ENCODE data around the gene NTN1.
"Not testable (repeated sequence)": the region's sequence is repeated elsewhere in the genome, so short reads cannot be mapped to it uniquely, and the experiment has no call there.

The NTN1 gene

GRCh38 chr17:9106278-9106677 is 85.0 kb downstream of the NTN1 start:
- DNase-seq; in situ Hi-C loops (cut with HindIII; ENCODE audit: low pct_ligation_motif_present, low pct_unique_long_range_greater_than_20kb, low sequenced_read_pairs): not testable (repeated sequence)

DNA sequence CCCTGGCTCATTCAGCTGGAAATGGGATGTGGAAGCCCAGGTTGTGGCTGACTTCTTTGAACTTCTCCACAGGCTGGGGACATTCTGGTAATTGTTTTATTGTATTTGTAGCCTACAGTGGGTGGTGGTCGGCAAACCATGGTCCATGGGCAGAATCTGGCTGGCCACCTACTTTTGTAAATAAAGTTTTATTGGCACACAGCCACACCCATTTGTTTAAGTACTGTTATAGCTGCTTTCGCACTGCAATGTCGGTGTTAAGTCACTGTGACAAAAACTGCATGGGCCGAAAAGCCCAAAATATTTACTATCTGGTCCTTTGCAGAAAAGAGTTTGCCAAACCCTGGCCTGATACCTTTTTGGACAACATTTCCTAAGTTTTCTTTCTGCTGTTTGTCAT is 86.2 kb downstream of the NTN1 start:
- in situ Hi-C loops (cut with HindIII; ENCODE audit: low pct_ligation_motif_present, low pct_unique_long_range_greater_than_20kb, low sequenced_read_pairs), result no loop called here
- no peak for DNase-seq

- DNase-seq, result no peak
- in situ Hi-C loops (cut with HindIII; ENCODE audit: low pct_ligation_motif_present, low pct_unique_long_range_greater_than_20kb, low sequenced_read_pairs), result no loop called here
These were observed 86.8 kb downstream of the NTN1 start for GRCh38 chr17:9108146-9108545.

GRCh38 chr17:9109933-9110332 is 88.6 kb downstream of the NTN1 start:
- no peak for DNase-seq
- in situ Hi-C loops (cut with HindIII; ENCODE audit: low pct_ligation_motif_present, low pct_unique_long_range_greater_than_20kb, low sequenced_read_pairs), result no loop called here

GRCh38 chr17:9110501-9110900 is 89.2 kb downstream of the NTN1 start:
- in situ Hi-C loops (cut with HindIII; ENCODE audit: low pct_ligation_motif_present, low pct_unique_long_range_greater_than_20kb, low sequenced_read_pairs), result no loop called here
- no peak for DNase-seq

GRCh38 chr17:9115214-9116191 is 94.2 kb downstream of the NTN1 start:
- DNase-seq, result peak; percentile 52
- in situ Hi-C loops (cut with HindIII; ENCODE audit: low pct_ligation_motif_present, low pct_unique_long_range_greater_than_20kb, low sequenced_read_pairs), result no loop called here

- DNase-seq, result no peak
- in situ Hi-C loops (cut with HindIII; ENCODE audit: low pct_ligation_motif_present, low pct_unique_long_range_greater_than_20kb, low sequenced_read_pairs), result no loop called here
These were observed 95.1 kb downstream of the NTN1 start for GRCh38 chr17:9116311-9116835.

- no peak for DNase-seq
- in situ Hi-C loops (cut with HindIII; ENCODE audit: low pct_ligation_motif_present, low pct_unique_long_range_greater_than_20kb, low sequenced_read_pairs), result no loop called here
These were observed 95.7 kb downstream of the NTN1 start for GRCh38 chr17:9116861-9117568.

- in situ Hi-C loops (cut with HindIII; ENCODE audit: low pct_ligation_motif_present, low pct_unique_long_range_greater_than_20kb, low sequenced_read_pairs), result no loop called here
- no peak for DNase-seq
These were observed 99.2 kb downstream of the NTN1 start for GRCh38 chr17:9120471-9120870.

DNA sequence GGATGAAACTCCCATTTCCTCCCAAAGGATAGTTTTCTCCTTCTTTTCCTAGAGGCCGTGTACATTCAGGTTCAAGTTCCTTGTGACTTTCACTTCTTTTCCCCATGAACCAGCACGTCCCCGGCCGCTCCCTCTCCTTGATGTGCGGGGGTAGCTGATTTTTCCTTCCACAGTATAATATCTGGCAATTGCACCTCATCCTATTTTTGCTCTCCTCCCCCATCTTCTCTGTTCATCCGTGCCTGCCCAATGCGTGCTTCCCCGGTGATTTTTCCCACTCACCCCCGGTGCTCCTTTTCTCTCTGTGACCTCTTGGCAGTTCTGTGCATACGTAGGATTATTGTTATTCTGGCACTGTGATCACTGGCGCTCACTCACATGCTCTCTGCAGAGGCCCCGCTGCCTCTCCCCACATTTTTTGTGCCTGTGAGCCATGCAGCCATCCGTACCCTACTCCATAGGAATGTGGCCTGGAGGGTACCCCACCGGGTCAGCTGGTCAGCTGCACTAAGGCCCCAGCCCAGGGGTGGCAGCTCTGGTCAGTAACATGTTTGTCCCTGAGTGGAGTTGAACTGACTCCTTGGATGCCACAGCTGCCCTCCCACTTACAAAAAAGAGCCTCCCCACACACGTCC is 100.0 kb downstream of the NTN1 start:
- in situ Hi-C loops (cut with HindIII; ENCODE audit: low pct_ligation_motif_present, low pct_unique_long_range_greater_than_20kb, low sequenced_read_pairs), result no loop called here
- no peak for DNase-seq

- in situ Hi-C loops (cut with HindIII; ENCODE audit: low pct_ligation_motif_present, low pct_unique_long_range_greater_than_20kb, low sequenced_read_pairs), result no loop called here
- no peak for DNase-seq
These were observed 102.6 kb downstream of the NTN1 start for GRCh38 chr17:9123594-9124553.

DNA sequence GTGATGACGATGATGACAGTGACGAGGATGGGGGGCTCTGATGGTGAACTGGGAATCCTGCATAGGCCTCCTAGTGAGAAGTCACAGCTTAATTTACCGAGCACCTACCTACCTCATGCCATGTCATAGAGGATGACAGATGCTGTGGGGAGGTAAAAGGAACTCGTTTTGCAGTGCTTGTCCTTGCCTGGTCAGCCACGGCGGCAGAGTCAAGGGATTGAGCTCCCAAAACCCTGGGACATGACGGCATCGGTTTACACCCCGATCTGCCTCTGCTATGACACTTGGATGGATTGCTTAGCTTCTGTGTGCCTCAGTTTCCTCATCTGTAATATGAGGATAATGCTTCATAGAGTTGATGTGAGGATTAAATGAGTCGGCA is 103.2 kb downstream of the NTN1 start:
- in situ Hi-C loops (cut with HindIII; ENCODE audit: low pct_ligation_motif_present, low pct_unique_long_range_greater_than_20kb, low sequenced_read_pairs), result no loop called here
- DNase-seq, result no peak

GRCh38 chr17:9125722-9126121 is 104.4 kb downstream of the NTN1 start:
- in situ Hi-C loops (cut with HindIII; ENCODE audit: low pct_ligation_motif_present, low pct_unique_long_range_greater_than_20kb, low sequenced_read_pairs), result loop anchor here (25.0 kb wide), 1 partner anchor 387 kb away; no protein-coding TSS in a partner anchor
- no peak for DNase-seq

GRCh38 chr17:9127340-9127739 is 106.0 kb downstream of the NTN1 start:
- no peak for DNase-seq
- in situ Hi-C loops (cut with HindIII; ENCODE audit: low pct_ligation_motif_present, low pct_unique_long_range_greater_than_20kb, low sequenced_read_pairs), result loop anchor here (25.0 kb wide), 1 partner anchor 385 kb away; no protein-coding TSS in a partner anchor

DNA sequence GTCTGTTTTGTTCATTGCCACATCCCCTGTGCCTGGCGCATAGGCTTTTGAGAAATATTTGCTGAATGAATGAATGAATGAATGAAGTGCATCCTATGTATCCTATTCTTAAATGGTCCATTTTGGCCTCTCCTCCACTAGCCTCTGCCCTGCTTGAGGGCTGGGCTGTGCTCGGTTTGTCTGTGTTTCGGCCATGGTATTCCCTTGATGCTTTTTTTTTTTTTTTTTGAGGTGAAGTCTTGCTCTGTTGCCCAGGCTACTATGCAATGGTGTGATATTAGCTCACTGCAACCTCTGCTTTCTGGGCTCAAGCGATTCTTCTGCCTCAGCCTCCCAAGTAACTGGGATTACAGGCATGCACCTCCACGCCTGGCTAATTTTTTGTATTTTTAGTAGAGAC is 110.1 kb downstream of the NTN1 start:
- in situ Hi-C loops (cut with HindIII; ENCODE audit: low pct_ligation_motif_present, low pct_unique_long_range_greater_than_20kb, low sequenced_read_pairs), result loop anchor here (25.0 kb wide), 1 partner anchor 381 kb away; no protein-coding TSS in a partner anchor
- DNase-seq, result no peak

- no peak for DNase-seq
- in situ Hi-C loops (cut with HindIII; ENCODE audit: low pct_ligation_motif_present, low pct_unique_long_range_greater_than_20kb, low sequenced_read_pairs), result loop anchor here (25.0 kb wide), 1 partner anchor 380 kb away; no protein-coding TSS in a partner anchor
These were observed 111.0 kb downstream of the NTN1 start for GRCh38 chr17:9132291-9132690.

- no peak for DNase-seq
- in situ Hi-C loops (cut with HindIII; ENCODE audit: low pct_ligation_motif_present, low pct_unique_long_range_greater_than_20kb, low sequenced_read_pairs), result loop anchor here (25.0 kb wide), 1 partner anchor 379 kb away; no protein-coding TSS in a partner anchor
These were observed 111.8 kb downstream of the NTN1 start for GRCh38 chr17:9132944-9133610.

Data from ACHN (cell line).